Fibroblast of skin of abdomen (primary cell): Measurements from ENCODE around the gene TMEM25. TPM values are rescaled to one million over a fixed set of nuclear protein-coding genes. Genes with fewer than 3 reads are reported as not detected.
"Not testable (repeated sequence)": the region's sequence is repeated elsewhere in the genome, so short reads cannot be mapped to it uniquely, and the experiment has no call there.

Experiments
- DNase-seq: peaks from one replicate; pipeline ENCODE4 v3.0.0-alpha.2; 2013
- polyA plus RNA-seq, 2 experiments: library from polyadenylated mRNA; unstranded; fragments of 120-200 nt; gene quantifications; one replicate each; pipeline ENCODE4 v1.2.1, GENCODE V29; 2013; ENCODE audit not compliant: insufficient read length in 2 of 2

TMEM25 gene
- polyA plus RNA-seq (2013, experiment 1 of 2; ENCODE audit: insufficient read length) = 18.8 TPM
- 19.9 TPM for polyA plus RNA-seq (2013, experiment 2 of 2; ENCODE audit: insufficient read length)

- DNase-seq = peak; percentile 38
Observed at GRCh38 chr11:118530683-118531596, at the start of gene TMEM25. TMEM25 (plus strand) TSS chr11:118531192; CDS start chr11:118531802, 610 bp downstream.

DNA sequence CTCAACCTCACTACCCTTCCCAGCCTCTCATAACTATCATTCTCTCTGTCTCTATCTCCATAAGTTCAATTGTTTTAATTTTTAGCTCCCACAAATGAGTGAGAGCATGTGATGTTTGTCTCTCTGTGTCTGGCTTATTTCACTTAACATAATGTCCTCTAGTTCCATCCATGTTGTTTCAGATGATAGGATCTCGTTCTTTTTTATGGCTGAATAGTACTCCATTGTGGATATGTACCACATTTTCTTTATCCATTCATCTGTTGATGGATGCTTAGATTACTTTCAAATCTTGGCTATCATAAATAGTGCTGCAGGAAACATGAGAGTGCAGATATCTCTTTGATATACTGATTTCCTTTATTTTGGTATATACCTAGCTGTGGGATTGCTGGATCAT is 49.8 kb upstream of the TMEM25 start:
- not testable (repeated sequence) for DNase-seq

DNA sequence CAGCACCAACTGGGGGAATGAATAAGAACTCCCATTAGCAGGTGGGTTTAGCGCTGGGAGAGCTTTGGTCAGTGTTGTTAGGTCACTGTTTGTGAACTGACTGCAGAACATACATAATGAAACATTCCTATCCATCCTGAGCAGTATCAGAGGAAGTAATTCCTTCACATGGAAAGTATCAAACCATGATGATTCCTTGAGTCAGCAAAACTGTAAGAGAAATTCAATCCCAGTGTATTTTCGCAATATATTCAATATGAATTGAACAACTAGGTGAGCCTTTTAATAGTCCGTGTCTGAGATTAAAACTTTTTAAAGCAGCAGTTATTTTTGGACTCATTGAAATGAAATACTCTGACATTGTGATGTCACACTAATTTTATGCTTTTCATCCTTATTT is 46.6 kb upstream of the TMEM25 start:
- no peak for DNase-seq

DNA sequence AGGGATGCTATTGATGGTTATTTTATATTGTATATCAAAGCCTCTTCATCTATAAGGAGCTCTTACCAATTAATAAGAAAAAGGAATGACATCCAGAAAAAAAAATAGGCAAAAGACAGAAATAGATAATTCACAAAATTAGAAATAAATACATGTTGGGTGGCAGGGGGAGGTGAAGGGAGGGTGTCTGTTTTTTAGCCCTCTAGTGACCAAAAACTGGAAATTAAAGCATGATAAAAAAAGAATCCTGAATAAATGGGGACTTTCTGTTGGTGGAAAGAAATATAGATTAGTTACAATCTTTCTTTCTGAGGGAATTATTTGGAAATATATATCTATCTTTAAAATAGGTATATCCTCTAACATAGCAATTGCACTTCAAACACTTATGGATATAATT is 45.7 kb upstream of the TMEM25 start:
- DNase-seq = no peak

DNA sequence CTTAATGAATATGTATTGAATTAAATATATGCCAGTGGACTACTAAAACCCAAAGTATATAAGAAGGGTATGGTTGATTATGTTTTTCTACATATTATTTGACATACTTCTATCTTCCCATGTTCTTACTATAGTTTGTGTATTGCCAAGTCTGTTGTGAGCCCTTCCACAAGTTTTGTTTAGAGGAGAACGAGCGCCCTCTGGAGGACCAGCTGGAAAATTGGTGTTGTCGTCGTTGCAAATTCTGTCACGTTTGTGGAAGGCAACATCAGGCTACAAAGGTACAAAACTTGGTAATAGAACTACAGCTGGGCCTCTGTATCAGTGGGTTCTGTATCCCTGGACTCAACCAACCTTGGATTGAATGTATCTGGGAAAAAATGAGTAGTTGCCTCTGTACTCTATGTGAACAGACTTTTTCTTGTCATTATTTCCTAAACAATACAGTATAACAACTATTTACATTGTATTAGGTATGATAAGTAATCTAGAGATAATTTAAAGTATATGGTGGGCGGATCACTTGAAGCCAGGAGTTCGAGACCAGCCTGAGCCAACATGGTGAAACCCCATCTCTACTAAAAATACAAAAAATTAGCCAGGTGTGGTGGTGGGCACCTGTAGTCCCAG is 42.4 kb upstream of the TMEM25 start:
- DNase-seq = peak; percentile 69

DNA sequence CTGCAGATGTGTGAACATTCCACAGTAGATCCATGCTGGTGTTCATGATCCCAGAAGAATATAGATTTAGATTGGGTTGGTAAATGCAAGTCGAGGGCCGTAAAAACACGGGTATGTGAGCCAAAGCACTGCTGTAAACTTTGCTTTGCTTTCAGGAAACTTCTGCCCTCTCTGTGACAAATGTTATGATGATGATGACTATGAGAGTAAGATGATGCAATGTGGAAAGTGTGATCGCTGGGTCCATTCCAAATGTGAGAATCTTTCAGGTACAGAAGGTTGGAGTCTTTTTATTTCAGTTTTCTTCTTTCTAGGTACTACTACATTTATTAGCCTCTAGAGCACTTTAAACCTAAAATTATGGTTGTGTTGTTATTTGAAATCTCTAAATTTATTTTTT is 40.0 kb upstream of the TMEM25 start:
- DNase-seq = no peak

DNA sequence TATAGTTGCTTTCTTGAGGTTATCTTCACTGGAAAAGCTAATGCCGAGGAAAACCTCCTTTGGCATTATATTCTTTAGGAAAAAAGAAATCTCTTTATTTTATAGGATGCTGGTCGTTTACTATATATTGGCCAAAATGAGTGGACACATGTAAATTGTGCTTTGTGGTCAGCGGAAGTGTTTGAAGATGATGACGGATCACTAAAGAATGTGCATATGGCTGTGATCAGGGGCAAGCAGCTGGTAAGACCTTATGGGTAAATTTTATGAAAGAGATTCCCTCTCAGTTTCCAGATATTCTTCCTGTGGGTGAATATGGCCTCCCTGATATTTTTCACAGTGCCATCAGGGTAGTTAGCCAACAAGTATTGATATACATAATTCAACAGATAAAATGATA is 33.2 kb upstream of the TMEM25 start:
- peak; percentile 54 for DNase-seq

DNA sequence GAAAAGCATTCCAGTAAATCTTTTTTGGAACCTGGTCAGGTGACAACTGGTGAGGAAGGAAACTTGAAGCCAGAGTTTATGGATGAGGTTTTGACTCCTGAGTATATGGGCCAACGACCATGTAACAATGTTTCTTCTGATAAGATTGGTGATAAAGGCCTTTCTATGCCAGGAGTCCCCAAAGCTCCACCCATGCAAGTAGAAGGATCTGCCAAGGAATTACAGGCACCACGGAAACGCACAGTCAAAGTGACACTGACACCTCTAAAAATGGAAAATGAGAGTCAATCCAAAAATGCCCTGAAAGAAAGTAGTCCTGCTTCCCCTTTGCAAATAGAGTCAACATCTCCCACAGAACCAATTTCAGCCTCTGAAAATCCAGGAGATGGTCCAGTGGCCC is 27.8 kb upstream of the TMEM25 start:
- no peak for DNase-seq

DNA sequence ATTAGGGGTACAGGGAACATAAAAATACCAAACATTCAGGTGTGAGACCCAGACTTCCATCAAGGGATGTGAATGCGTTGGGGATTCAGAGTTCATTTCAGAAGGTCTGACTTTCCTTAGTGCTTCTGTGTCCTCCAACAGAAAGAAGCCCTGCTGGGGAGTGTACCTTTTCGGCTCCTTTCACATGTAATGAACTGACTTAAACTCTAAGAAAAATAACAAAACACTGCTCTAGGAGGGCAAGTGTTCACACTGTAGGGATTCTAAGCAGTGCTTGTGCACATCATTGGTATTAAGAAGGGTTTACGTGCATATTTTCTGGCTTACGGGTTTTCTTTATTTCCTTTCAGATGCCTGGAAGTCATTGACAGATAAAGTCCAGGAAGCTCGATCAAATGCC is 19.4 kb upstream of the TMEM25 start:
- no peak for DNase-seq

- no peak for DNase-seq
Observed at GRCh38 chr11:118514103-118514502, 16.9 kb upstream of the TMEM25 start.

DNA sequence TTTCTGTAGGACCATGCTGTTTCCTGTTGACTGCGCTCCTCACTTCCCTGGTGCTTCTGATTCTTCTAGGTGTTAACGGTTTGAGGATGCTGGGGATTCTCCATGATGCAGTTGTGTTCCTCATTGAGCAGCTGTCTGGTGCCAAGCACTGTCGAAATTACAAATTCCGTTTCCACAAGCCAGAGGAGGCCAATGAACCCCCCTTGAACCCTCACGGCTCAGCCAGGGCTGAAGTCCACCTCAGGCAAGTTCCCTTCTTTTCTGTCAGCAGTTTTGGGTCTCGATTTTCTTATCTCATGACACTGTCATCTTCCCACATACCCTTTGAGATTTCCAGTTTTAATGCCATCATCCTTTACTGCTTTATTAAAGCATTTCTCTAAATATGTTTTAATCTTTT is 11.4 kb upstream of the TMEM25 start:
- DNase-seq = no peak

- DNase-seq = no peak
Observed at GRCh38 chr11:118521892-118522311, 9.1 kb upstream of the TMEM25 start.

DNA sequence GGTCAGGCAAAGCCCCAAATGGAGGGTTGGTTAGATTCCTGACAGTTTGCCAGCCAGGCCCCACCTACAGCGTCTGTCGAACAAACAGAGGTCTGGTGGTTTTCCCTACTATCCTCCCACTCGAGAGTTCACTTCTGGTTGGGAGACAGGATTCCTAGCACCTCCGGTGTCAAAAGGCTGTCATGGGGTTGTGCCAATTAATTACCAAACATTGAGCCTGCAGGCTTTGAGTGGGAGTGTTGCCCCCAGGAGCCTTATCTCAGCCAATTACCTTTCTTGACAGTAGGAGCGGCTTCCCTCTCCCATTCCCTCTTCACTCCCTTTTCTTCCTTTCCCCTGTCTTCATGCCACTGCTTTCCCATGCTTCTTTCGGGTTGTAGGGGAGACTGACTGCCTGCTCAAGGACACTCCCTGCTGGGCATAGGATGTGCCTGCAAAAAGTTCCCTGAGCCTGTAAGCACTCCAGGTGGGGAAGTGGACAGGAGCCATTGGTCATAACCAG is 8.4 kb upstream of the TMEM25 start:
- DNase-seq = peak; percentile 23

- DNase-seq = no peak
Observed at GRCh38 chr11:118524356-118524755, 6.6 kb upstream of the TMEM25 start.

- DNase-seq = no peak
Observed at GRCh38 chr11:118524757-118525470, 6.1 kb upstream of the TMEM25 start.

DNA sequence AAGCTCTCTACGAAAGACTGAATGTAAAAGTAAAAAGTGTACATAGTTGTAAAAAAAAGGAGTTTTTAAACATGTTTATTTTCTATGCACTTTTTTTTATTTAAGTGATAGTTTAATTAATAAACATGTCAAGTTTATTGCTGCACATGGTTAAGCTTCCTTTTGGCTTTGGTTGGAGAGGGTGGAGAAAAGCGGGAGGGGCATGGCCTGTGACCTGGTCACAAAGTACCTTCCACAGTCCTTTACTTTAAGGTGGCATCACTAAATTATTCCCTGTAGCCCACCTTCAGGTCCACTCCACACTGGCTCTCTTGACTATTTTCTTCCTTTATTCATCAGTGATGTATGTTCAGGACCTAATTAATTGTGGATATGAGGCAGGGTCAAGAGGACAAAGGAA is 4.3 kb upstream of the TMEM25 start:
- no peak for DNase-seq

DNA sequence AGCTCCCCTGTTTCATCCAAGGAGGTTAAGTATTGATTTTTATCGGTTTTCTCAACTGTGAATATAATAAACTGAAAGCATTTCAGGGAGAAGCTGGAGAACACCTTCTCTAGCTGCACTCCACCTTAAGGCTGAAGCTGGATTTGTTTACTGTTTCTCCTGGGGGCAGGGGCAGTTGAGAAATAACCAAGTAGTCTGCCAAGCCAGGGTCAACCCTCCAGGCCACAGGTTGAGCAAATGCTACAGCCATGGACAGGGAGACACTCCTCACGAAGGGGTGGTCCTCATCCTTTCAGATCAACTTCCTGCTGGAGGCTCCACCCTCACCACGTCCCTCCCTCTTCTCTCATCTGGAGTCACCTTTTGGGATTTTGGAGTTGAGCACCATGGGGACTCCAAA is 3.9 kb upstream of the TMEM25 start, which contains the start of gene TTC36:
Gene TTC36, plus strand, starts transcription at position 366 of the 400 bp plus-strand sequence. Its CDS starts 21 bp downstream, at position 387.
- no peak for DNase-seq

DNA sequence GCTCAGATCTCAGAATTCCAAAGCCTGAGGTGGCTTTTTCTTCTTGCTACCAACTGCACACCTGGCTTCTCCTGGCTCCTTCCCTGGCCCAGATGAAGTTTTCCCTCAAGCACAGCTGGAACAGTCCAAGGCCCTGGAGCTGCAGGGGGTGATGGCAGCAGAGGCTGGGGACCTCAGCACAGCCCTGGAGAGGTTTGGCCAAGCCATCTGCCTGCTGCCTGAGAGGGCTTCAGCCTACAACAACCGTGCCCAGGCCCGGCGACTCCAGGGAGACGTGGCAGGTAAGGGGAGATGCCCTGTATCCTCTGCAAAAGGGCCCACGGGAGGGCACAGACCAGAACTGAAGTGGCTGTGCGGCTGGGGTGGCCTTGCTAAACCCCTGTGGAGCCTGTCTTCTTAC is 2.5 kb upstream of the TMEM25 start:
- no peak for DNase-seq

GRCh38 chr11:118529584-118530175 is 1.3 kb upstream of the TMEM25 start:
- no peak for DNase-seq

DNA sequence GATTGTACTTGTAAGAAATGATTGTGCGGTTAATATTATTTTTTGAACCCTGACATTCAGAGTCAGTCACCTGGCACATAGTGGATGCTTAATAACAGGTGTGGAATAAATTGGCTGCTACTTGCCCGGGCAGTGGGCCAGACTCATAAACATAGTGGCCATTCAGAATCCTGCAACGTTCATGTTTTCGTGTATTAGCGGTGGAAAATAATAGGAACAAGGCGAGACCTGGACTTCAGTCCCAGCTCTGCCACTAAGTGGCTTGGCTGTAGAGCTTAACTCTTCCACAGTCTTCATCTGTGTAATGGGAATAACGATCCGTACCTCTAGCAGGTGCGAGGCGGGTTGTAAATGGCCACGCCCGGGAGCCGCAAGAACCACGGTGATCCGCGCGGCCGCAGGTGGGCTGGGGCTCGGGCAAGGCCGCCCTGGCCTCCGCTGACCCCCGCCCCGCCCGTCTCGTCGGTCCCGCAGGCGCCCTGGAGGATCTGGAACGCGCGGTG is 761 bp upstream of the TMEM25 start:
- DNase-seq = no peak

DNA sequence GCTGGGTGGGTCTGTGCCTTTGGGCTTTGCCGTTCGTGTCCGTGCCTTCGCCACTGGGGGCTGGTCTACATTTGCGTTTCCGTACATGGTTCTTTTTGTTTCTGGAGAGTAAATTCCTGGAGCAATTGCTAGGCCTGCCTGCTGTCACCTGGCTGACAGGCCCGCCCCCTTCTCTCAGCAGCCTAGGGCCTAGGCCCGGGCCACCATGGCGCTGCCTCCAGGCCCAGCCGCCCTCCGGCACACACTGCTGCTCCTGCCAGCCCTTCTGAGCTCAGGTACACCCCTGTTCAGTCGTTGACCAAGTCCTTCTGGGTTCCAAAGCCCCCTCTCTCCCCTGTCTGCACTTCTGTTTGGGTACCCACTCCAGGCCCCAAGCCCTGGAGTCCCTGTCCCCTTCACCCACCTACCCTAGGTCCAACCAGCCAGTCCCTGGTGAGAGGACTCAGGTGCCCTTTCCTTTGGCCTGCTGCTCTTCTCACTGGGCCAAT is 649 bp downstream of the TMEM25 start:
- DNase-seq = no peak

- DNase-seq = no peak
Observed at GRCh38 chr11:118532091-118532490, 1.1 kb downstream of the TMEM25 start.
